Lower leg skin (tissue), 4 donors: ENCODE measurements around the gene NAV2. TPM values are rescaled to one million over a fixed set of nuclear protein-coding genes. Genes with fewer than 3 reads are reported as not detected.

Experiments used
- DNase-seq, 2 donors: peaks; one replicate each; pipeline ENCODE4 v3.0.0-alpha.2; 2019; ENCODE audit warnings: low spot score in 2 of 2
- H3K4me3 ChIP-seq: fragments of 200-600 bp; sonication (generic); 2 replicates; pipeline ENCODE4 v1.5.1; 2017; ENCODE audit warnings: mild to moderate bottlenecking, low read depth; ENCODE audit not compliant: poor library complexity, severe bottlenecking
- CTCF ChIP-seq, 3 donors: fragments of 450-650 bp; IDR thresholded peaks; one replicate each; pipeline ENCODE4 v1.5.1; 2016; ENCODE audit warnings: antibody characterized with exemption in 3 of 3, mild to moderate bottlenecking in 3 of 3, moderate library complexity in 2 of 3
- POLR2A ChIP-seq, 2 donors: fragments of 450-650 bp; IDR thresholded peaks; one replicate each; pipeline ENCODE4 v1.6.1; 2016 to 2017; ENCODE audit warnings: antibody characterized with exemption in 2 of 2, mild to moderate bottlenecking in 1 of 2, moderate library complexity in 1 of 2
- WGBS, 2 donors: methylation state at CpG; one replicate each; pipeline ENCODE4 v1.1.5; 2018; 5-methylcytosine and 5-hydroxymethylcytosine counted together
- intact Hi-C: fragments of 100-400 bp; cut with DNase I; formaldehyde crosslinking; loops from one replicate; pipeline ENCODE4 v1.15.0; 2023; ENCODE audit warnings: low total_unique reads
- total RNA-seq, 4 donors: library from RNA; depleted of rRNA; stranded (reverse); fragments of >200 nt; gene quantifications; one replicate each; pipeline ENCODE4 v1.1.0, GENCODE V29; 2016

Gene NAV2, protein sequence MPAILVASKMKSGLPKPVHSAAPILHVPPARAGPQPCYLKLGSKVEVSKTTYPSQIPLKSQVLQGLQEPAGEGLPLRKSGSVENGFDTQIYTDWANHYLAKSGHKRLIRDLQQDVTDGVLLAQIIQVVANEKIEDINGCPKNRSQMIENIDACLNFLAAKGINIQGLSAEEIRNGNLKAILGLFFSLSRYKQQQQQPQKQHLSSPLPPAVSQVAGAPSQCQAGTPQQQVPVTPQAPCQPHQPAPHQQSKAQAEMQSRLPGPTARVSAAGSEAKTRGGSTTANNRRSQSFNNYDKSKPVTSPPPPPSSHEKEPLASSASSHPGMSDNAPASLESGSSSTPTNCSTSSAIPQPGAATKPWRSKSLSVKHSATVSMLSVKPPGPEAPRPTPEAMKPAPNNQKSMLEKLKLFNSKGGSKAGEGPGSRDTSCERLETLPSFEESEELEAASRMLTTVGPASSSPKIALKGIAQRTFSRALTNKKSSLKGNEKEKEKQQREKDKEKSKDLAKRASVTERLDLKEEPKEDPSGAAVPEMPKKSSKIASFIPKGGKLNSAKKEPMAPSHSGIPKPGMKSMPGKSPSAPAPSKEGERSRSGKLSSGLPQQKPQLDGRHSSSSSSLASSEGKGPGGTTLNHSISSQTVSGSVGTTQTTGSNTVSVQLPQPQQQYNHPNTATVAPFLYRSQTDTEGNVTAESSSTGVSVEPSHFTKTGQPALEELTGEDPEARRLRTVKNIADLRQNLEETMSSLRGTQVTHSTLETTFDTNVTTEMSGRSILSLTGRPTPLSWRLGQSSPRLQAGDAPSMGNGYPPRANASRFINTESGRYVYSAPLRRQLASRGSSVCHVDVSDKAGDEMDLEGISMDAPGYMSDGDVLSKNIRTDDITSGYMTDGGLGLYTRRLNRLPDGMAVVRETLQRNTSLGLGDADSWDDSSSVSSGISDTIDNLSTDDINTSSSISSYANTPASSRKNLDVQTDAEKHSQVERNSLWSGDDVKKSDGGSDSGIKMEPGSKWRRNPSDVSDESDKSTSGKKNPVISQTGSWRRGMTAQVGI (N-terminal part only)
- 10 to 100 TPM in 3 of 4 donors, 1 to 10 TPM in 1; 5.8 to 30.7 (median 21.0) TPM for total RNA-seq

- WGBS, 2 donors, result 0 to 1% methylated on average over 61 to 65 of the region's 91 CpGs
- peak within 1 kb of the TSS; percentile 37 for H3K4me3 ChIP-seq
- intact Hi-C loops, result no loop called here
- DNase-seq, result peak; percentile 87 to 99
- TF ChIP-seq POLR2A (IDR thresholded peaks at IDR 0.05) (peak in 1 of 2 donors; percentile 56), CTCF (IDR thresholded peaks at IDR 0.05) (no peak)
These were observed at the start of gene NAV2 for GRCh38 chr11:19712281-19713195. NAV2 (plus strand) TSS chr11:19712837; CDS start chr11:19713696, 859 bp downstream.

DNA sequence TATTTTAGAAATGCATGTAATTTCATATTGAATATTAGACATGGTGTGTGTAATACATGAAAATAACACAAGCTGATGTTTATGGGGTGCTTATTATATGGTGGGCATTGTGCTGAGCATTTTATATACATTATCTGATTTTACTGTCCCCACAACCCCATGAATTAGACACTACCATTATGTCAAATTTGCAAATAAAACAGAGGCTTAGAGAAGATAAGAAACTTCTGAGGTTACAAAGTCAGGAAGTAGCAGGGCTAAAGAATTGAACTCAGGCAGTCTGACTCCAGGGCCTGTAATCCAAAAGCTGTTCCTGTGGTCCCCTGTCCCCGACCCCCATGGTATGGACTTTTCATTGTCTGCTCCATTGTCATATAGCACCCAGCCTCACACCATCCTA lies 49.4 kb upstream of the NAV2 start:
- TF ChIP-seq POLR2A (IDR thresholded peaks at IDR 0.05) (no peak), CTCF (IDR thresholded peaks at IDR 0.05) (no peak)
- no peak overlapping the region for H3K4me3 ChIP-seq
- intact Hi-C loops, result no loop called here
- no peak for DNase-seq
- 50 to 58% methylated on average over 1 of the region's 1 CpG for WGBS, 2 donors

GRCh38 chr11:19664886-19665548 lies 47.6 kb upstream of the NAV2 start:
- no peak for DNase-seq
- intact Hi-C loops, result no loop called here
- TF ChIP-seq POLR2A (IDR thresholded peaks at IDR 0.05) (no peak), CTCF (IDR thresholded peaks at IDR 0.05) (no peak)
- WGBS, 2 donors, result 39 to 70% methylated on average over 4 of the region's 4 CpGs
- no peak overlapping the region for H3K4me3 ChIP-seq

GRCh38 chr11:19666951-19667350 lies 45.7 kb upstream of the NAV2 start:
- DNase-seq, result no peak
- WGBS, 2 donors, result 87 to 89% methylated on average over 3 of the region's 3 CpGs
- intact Hi-C loops, result no loop called here
- no peak overlapping the region for H3K4me3 ChIP-seq
- TF ChIP-seq POLR2A (IDR thresholded peaks at IDR 0.05) (no peak), CTCF (IDR thresholded peaks at IDR 0.05) (no peak)
